HPDE6-E6E7 (cell line): ENCODE measurements around the gene AGAP5.
"Not testable (repeated sequence)": the region's sequence is repeated elsewhere in the genome, so short reads cannot be mapped to it uniquely, and the experiment has no call there.

Experiments
- DNase-seq: peaks from one replicate; pipeline ENCODE4 v3.0.0; 2011; ENCODE audit warnings: missing footprints; ENCODE audit errors: extremely low spot score

Gene AGAP5

DNA sequence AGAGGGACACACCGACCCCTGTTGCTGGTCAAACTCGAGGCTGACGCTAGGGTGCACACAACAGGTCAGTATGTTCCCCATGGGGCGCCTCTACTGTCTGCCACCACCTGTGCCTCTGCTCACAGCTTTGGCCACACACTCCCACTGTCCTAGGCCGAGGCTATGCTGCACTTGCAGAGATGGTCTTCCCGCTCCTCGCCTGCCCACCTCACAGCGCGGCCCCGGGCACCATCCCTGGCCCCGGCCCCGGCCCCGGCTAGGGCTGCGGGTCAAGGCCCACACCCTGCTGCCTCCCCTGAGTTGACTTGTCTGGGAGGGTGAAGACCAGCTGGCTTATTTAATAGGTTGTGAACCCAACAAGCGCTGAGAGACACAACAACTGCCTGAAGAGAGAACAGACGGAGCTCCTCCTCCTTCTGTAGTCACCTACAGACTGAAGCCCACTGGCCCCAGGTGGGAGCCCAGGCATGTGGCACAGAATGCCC, at the start of gene AGAP5:
Gene AGAP5, minus strand, starts transcription at position 435 of the 485 bp plus-strand sequence. Its CDS starts 354 bp downstream, at position 81.
- not testable (repeated sequence) for DNase-seq

DNA sequence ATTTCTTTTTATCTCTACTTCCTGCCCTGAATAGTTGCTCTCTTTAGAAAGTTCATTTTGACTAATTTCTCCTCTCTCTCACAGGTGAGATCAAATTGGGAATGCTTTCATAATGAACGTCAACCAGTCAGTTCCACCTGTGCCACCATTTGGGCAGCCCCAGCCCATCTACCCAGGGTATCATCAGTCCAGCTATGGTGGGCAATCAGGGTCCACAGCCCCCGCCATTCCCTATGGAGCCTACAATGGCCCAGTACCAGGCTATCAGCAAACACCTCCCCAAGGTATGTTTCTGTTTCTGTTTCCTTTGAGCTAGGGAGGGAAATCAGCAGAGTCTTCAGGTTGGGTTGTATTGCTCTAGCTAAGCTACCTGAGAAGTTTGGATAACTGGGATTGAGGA, 48.8 kb upstream of the AGAP5 start:
- no peak for DNase-seq

DNA sequence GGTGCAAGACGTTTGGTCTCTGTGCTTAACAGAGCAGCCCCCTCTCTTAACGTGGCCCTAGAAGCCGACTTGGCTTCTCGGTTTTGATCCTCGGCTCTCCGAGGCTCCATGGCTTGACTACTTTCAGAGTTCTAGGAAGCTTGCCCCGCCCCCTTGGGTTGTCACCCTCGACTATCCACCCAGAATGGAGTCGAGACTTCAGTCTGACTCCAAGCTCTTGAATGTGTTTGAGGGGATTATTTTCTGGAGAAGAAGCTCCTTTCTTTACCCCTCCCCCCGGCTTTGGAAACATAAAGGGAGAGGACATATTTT, 46.7 kb upstream of the AGAP5 start:
- DNase-seq = no peak

DNA sequence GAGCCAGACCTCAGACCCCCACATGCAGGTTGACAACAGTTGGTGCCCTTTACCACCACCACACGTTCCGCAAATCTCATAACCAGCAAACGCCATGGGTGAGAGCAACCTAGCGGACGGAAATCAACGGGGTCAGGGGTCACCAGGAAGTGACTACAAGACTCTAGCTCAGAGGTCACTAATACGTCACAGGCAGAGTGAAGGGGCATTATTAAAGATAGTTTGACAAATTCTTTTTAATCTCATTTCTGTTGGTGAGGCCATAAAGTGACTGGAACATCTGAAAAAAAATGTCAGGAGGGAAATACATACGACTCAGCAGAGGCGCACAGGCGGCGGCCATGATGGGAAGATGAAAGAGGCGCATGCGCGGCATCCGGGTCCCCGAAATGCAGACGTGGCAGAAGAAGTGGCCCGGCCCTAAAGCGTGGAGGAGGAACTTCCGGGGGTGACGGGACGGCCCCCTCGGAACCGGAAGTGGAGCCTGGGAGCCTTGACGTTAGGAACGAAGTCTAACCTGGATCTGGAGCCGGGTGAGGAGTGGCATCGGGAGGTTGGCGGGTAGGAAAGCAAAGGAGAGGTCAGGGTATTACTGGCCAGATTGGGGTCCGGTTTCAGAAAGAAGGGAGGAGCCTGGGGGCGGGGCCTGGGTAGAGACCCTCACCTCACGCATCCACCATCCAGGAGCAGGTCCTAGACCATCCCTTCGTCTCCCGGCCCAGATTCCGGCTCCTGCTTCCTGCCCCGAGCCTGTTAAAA, 46.2 kb upstream of the AGAP5 start, which contains the start of gene SEC24C:
Gene SEC24C, plus strand, starts transcription at position 468 of the 759 bp plus-strand sequence. CDS start 2,461 bp downstream, outside the sequence.
- peak; percentile 94 for DNase-seq

DNA sequence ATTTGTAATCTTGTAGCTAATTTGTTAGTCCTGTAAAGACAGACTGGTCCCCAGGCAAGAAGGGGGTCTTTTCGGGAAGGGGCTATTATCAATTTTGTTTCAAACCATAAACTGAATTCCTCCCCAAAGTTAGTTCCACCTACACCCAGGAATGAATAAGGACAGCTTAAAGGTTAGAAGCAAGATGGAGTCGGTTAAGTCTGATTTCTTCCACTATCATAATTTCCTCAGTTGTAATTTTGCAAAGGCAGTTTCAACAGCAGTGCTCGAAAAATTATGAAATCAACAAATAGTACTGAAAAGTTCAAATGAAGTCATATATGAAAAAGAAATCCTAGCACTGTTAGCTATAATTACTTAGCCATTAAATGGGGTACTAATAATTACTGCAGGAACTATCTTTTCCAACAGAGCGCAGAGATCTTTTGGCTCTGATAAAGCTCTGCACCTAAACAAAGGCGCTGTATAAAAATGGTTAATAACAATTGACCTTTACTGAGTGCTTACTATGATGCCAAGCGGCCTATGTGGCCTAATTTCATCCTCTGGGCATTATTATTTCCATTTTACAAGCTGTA, 45.5 kb upstream of the AGAP5 start:
- DNase-seq = no peak

DNA sequence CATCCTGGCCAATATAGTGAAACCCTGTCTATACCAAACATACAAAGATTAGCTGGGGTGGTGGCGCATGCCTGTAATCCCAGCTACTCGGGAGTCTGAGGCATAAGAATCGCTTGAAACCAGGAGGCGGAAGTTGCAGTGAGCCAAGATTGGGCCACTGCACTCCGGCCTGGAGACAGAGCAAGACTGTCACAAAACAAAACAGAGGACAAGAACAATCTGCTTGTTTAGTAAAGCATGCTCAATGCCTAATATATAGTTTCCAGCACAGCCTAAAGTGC, 44.5 kb upstream of the AGAP5 start:
- DNase-seq = no peak

DNA sequence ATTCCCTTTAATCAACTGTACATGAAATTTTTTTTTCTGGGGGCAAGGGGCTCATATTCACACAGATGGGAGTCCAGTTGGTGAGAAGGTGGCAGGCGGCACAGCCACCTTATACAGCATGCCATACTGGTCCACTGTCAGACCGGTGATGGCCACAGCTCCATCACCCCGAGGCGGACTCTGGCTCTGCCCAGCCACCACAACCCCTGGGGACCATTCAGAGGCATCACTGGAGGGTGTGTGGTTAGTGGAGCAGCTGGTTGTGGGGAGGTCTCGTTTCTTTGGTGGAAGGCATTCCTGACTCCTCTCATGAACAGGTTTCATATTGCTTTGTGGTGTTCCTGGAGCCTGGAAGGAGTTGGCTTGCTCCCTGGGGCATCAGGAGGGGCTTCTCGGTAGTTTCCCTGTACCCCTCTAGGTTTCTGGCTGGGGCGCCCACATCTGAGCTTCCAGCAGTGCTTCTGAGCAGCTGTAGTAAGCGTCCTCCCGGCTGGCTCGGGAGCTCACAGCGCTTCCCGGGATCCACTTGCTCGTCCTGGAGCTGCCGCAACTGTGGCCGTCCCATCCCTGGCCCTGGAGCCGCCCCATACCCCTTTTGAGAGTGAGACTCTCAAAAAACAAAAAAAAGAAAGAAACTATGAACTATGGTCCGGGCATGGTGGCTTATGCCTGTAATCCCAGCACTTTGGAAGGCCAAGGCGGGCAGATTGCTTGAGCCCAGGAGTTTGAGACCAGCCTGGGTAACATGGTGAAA, 42.8 kb upstream of the AGAP5 start:
- not testable (repeated sequence) for DNase-seq

DNA sequence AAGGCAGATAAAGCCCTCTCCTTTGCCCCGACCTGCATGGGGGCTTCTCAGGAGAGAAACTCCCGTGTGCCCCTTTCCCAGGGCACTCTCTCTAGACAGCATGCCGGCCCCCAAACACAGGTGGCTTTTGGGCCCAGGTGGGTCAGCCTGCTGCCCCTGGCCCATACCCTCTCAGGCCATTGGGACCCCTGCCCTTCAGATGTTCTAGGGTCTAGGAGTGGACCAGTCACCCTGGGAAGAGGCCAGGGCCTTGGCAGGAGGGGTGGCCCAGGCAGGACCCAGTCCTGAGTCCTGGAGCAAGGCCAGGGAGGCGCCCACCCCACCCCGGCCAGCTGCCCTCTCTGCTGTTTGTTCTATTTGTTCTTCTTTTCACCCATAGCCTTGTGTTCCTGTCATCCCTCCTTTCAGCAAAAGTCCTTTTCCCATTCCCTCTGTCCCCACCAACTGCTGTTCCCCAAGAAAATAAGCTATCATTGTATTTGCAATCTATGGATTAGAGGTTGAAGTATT, 36.9 kb upstream of the AGAP5 start:
- DNase-seq = no peak

DNA sequence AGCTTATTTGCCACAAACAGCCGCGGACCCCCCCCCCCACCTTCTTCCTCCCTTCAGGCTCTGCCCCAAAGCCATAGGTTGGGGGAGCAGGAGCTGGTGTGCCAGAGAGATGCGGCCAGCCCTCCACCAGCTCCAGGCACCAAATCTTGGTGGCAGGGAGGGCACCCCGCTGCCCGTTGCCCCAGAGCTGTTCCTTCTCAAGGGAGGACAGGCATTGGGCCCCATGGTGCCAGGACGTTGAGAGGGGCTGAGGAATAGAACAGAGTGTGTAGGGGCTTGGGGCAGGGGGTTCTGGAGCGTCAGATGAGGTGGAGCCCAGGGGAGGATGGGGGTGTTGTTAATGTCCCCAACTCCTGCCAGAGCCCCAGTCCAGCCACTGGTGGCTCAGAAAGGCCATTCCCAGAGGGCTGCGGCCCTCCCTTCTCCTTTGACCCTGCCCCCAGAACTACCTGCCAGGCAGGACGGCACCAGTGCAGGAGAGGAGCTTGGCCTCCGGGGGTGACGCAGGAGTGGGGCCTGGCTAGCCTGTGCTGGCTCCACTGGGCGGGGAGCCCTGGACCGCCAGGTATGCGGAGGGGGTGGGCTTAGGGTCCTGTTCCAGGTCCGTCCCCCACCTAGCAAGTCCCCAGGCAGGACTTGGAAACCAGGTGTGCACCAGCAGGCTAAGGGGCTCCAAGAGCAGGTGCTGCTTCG, 36.3 kb upstream of the AGAP5 start:
- DNase-seq = no peak

DNA sequence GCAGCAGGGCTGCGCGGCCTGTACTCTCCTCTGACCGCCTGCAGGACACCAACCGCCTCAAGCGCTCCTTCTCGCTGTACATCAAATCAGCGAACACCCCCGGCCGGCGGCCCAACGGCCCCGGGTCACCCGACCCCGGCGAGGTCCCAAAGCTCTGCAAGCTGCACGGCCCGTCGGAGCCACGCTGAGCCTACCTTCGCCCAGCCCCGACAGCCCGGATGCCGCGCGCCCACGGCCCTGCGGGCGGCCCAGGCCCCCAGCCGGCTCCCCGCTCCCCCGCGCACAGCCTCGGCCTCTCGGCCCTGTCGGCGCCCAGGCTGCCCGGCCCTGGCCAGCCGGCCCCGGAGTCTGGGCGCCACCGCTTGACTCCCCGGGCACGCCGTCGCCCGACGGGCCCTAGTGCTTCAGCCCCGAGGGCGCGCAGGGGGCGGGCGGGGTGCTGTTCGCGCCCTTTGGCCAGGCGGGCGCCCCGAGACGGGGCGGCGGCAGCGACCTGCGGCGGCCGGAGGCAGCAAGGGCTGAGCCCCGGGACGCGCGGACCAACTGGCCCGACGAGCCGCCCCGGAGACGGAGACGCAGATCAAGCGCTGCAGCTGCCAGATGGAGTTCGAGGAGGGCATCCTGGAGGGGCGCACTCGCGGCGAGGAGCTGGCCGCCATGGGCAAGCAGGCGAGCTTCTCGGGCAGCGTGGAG, 35.2 kb upstream of the AGAP5 start:
- DNase-seq = no peak

DNA sequence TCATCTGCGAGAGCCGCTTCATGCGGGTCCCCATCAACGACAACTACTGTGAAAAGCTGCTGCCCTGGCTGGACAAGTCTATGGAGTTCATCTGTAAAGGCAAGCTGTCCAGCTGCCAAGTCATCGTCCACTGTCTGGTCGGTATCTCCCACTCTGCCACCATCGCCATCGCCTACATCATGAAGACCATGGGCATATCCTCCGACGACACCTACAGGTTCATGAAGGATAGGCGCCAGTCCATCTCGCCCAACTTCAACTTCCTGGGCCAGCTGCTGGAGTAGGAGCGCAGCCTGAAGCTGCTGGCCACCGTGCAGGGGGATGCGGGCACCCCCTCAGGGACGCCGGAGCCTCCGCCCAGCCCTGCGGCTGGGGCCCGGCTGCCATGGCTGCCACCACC, 34.5 kb upstream of the AGAP5 start:
- DNase-seq = no peak

DNA sequence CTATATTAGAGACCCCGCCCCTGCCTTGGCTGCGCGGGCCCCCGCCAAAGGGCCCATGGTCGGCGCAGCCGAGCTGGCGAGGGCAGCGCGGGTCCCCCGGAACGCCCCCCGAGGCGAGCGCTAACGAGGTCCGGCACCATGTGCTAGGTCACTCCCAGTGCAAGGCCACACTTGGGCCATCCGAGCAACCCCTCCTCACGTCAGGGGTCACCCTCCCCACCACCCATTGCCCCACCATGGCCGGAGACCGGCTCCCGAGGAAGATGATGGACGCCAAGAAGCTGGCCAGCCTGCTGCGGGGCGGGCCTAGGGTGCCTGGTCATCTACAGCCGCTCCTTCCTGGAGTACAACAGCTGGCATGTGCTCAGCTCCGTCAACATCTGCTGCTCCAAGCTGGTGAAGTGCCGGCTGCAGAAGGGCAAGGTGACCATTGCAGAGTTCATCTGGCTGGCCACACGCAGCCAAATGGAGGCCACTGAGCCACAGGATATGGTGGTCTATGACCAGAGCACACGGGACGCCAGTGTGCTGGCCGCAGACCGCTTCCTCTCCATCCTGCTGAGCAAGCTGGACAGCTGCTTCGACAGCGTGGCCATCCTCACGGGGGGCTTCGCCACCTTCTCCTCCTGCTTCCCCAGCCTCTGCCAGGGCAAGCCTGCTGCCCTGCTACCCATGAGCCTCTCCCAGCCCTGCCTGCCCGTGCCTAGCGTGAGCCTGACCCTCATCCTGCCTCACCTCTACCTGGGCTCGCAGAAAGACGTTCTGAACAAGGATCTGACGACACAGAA, 33.9 kb upstream of the AGAP5 start:
- no peak for DNase-seq

DNA sequence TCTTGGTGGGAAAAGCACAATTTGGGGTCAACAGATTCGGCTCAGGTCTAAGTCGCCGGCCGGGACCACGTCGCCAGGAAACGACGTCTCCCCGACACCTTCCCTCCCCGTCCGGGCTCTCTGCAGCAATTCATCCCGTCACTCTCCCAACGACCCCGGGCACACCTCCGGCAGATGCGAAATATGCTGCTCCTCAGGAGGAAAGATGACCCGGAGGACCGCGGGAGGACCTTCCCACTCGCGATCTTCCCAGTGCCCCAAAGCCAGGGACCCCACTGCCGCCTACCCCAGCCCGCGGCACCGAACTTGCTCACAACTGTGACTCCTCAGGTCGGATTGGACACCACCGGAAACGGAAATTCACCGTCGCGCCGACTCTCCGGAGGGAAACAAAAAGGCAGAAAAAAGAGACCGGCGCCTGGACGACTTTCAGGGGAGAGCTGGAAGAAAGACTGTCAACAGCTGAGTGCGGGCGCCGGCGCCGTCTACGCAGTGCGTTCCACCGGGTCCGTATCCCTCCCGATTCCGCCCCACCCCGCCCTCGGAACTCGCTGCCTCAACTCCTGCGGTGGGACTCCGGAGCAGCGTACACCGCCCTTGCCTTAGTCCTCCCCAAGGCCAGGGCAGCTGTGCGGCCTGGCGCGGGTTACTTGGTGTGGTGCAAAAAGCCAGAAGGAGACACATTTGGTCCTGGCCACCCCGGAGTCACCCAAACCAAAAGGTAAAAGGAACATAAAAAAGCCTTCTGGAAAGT, 32.4 kb upstream of the AGAP5 start:
- DNase-seq = peak; percentile 80

DNA sequence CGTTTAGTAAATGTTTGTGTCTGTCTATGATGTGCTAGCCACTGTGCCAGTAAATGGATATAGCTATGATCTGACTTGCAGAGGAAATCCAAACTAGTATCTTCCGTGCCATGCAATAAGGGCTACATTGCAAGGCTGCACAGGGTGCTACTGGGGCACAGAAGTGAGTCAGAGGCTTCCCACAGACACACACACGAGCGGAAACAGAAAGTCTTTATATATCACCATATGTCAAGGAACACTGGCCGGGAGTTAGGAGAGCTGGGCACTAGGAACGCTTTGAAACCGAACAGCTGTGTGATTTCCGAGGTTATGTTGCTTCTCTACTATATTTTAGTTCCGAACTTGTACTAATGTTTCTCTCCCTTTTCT, 31.9 kb upstream of the AGAP5 start:
- DNase-seq = not testable (repeated sequence)

DNA sequence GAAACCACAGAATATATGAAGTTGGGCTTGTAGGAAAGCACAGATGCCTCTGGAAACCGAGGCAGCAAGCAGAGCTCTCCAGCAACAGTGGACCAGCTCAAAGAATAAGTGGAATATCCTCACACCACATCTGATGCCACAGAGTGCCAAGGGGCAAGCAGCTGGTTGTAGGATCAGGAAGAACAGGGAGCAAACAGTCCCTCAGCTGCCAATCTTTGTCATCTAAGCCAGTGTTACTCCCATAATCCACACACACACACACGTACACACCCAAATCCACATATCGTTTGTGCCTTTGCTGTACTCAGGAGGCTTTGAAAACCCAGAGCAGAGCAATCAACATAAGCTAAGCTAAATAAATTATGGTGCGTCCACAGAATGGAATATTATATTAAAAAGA, 25.6 kb upstream of the AGAP5 start:
- no peak for DNase-seq

DNA sequence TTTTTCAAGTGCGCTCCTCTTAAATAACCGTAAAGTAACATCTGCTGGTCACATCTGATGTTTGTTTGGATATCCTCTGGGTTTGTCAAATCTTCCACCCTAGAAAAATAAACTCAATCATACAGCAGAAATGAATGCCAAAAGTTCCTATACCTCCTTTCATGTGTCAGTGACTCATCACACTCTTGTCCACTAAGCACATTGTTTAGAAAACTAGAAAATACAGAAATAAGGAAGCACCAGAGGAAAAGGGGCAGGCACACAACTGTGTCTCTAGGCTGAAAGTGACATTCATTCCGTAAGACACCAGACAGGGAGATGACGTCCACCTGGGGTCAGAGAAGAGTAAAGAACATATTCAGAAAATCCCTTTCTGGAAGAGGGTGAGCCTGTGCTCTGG, 22.7 kb upstream of the AGAP5 start:
- not testable (repeated sequence) for DNase-seq

DNA sequence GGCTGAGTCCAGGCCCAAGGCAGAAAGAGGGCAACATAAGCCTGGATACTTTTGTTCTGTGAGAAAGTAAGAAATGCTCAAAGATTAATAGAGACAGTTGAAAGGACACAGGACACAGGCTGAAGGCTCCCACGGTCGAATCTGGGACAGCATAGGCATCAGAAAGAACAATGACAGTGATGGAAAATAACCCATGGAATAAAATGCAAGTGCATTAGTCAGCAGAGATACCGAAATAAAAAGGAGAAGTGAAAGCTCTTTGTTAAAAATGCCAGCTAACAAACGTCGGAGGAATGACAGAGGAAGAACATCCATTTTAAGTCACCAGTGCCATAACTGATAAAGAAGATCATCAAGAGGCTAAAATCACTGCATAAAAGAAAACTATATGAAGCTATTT, 19.6 kb upstream of the AGAP5 start:
- no peak for DNase-seq

DNA sequence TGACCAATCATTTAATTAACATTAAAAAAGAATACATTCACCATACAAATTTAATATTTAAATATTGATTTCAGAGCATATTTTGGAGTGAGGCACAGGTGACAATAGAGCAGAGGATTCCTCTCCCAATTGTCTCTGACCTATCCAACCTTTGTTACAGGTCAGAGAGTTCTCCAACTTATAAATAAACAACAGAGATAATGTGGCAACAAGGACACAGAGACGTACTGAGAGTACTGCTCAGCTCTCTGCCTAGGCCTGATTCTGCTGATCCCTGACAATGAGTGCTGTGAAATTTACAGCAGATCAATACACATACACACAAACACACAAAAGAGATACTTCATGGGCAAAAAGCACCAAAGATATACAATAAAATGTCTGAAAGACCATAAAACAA, 18.3 kb upstream of the AGAP5 start:
- DNase-seq = no peak

DNA sequence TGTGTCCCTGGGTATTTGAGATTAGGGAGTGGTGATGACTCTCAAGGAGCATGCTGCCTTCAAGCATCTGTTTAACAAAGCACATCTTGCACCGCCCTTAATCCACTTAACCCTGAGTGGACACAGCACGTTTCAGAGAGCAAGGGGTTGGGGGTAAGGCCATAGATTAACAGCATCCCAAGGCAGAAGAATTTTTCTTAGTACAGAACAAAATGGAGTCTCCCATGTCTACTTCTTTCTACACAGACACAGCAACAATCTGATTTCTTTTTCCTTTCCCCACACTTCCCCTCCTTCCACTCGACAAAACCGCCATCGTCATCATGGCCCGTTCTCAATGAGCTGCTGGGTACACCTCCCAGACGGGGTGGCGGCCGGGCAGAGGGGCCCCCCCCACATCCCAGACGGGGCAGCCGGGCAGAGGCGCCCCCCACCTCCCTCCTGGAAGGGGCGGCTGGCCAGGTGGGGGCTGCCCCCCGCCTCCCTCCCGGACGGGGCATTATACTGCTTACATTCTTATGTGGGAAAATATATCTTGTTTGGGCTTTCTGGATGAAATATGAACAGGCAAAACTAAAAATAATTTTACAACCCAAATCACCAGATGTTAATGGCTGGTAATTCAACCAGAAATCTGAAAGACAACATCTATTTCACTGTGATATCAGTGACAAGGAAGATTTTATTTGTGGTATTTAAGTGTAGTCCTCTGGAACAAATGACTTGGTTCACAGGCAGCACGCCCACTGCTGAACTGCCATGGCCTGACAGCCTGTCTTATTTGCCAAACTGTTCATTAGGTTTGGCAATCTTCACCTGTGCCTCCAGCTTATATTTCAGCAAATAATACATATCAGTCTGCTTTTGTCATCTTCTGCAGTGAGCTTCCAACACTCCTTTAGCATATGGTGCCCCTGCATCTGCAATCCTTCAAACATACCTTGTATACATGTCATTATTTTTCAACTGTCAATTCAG, 17.6 kb upstream of the AGAP5 start:
- DNase-seq = not testable (repeated sequence)
